IPS-20b (cell line): ENCODE results near the gene PPA1.
"Not testable (repeated sequence)": the region's sequence is repeated elsewhere in the genome, so short reads cannot be mapped to it uniquely, and the experiment has no call there.

ENCODE experiments used
- H3K27ac ChIP-seq: one replicate; pipeline ENCODE4 v1.5.1; 2013; ENCODE audit warnings: low read length
- H3K27me3 ChIP-seq: 2 replicates; pipeline ENCODE4 v1.6.1; 2013; ENCODE audit warnings: mild to moderate bottlenecking, low read length, inconsistent platforms; ENCODE audit not compliant: insufficient read depth
- H3K36me3 ChIP-seq: 2 replicates; pipeline ENCODE4 v1.6.1; 2013; ENCODE audit warnings: low read depth, mild to moderate bottlenecking, inconsistent platforms, low read length, moderate library complexity; ENCODE audit not compliant: insufficient read depth
- H3K4me1 ChIP-seq: 2 replicates; pipeline ENCODE4 v1.6.1; 2013; ENCODE audit warnings: mild to moderate bottlenecking, control low read depth, inconsistent platforms, low read length, moderate library complexity; ENCODE audit not compliant: insufficient read depth
- H3K4me3 ChIP-seq: 2 replicates; pipeline ENCODE4 v1.5.1; 2013; ENCODE audit warnings: mild to moderate bottlenecking, low read length, inconsistent platforms
- H3K9ac ChIP-seq: 2 replicates; pipeline ENCODE4 v1.6.1; 2013; ENCODE audit warnings: low read depth, mild to moderate bottlenecking, inconsistent platforms, low read length, moderate library complexity
- H3K9me3 ChIP-seq: 2 replicates; pipeline ENCODE4 v1.6.1; 2013; ENCODE audit warnings: mild to moderate bottlenecking, low read depth, low read length, inconsistent platforms; ENCODE audit not compliant: insufficient read depth

The PPA1 gene

GRCh38 chr10:70266701-70267100 lies 33.5 kb upstream of the PPA1 start:
- H3K27ac ChIP-seq, result no peak overlapping the region
- H3K36me3 ChIP-seq, result no peaks in the 10 kb centered on the region
- no peak overlapping the region for H3K9ac ChIP-seq
- no peaks in the 10 kb centered on the region for H3K4me1 ChIP-seq
- no peaks in the 10 kb centered on the region for H3K27me3 ChIP-seq
- no peaks in the 10 kb centered on the region for H3K9me3 ChIP-seq
- no peak overlapping the region for H3K4me3 ChIP-seq

GRCh38 chr10:70266056-70266455 lies 32.8 kb upstream of the PPA1 start:
- no peaks in the 10 kb centered on the region for H3K27me3 ChIP-seq
- H3K27ac ChIP-seq, result no peak overlapping the region
- H3K36me3 ChIP-seq, result no peaks in the 10 kb centered on the region
- no peak overlapping the region for H3K4me3 ChIP-seq
- no peak overlapping the region for H3K9ac ChIP-seq
- no peaks in the 10 kb centered on the region for H3K9me3 ChIP-seq
- H3K4me1 ChIP-seq, result no peaks in the 10 kb centered on the region

GRCh38 chr10:70265032-70265689 lies 31.9 kb upstream of the PPA1 start:
- Histone ChIP-seq H3K4me1 (no peaks in the 10 kb centered on the region), H3K27ac (no peak overlapping the region), H3K9ac (no peak overlapping the region), H3K27me3 (no peaks in the 10 kb centered on the region), H3K9me3 (no peaks in the 10 kb centered on the region), H3K36me3 (no peaks in the 10 kb centered on the region), H3K4me3 (no peak overlapping the region)

GRCh38 chr10:70260734-70261133 lies 27.5 kb upstream of the PPA1 start:
- Histone ChIP-seq H3K27ac (no peak overlapping the region), H3K9me3 (no peaks in the 10 kb centered on the region), H3K4me3 (no peak overlapping the region), H3K36me3 (no peaks in the 10 kb centered on the region), H3K4me1 (no peaks in the 10 kb centered on the region), H3K9ac (no peak overlapping the region), H3K27me3 (no peaks in the 10 kb centered on the region)

- no peaks in the 10 kb centered on the region for H3K36me3 ChIP-seq
- no peak overlapping the region for H3K4me3 ChIP-seq
- H3K9ac ChIP-seq, result no peak overlapping the region
- H3K4me1 ChIP-seq, result no peaks in the 10 kb centered on the region
- H3K27ac ChIP-seq, result no peak overlapping the region
- H3K9me3 ChIP-seq, result no peaks in the 10 kb centered on the region
- no peaks in the 10 kb centered on the region for H3K27me3 ChIP-seq
Measured at GRCh38 chr10:70260259-70260658, 27.0 kb upstream of the PPA1 start.

- no peak overlapping the region for H3K9ac ChIP-seq
- H3K27ac ChIP-seq, result no peak overlapping the region
- no peaks in the 10 kb centered on the region for H3K4me1 ChIP-seq
- no peak overlapping the region for H3K4me3 ChIP-seq
- no peaks in the 10 kb centered on the region for H3K36me3 ChIP-seq
- H3K27me3 ChIP-seq, result no peaks in the 10 kb centered on the region; the same call in 1 of the 2 replicates
- H3K9me3 ChIP-seq, result no peaks in the 10 kb centered on the region
Measured at GRCh38 chr10:70258216-70258615, 25.0 kb upstream of the PPA1 start.

- not testable (repeated sequence) for H3K4me3 ChIP-seq, H3K36me3 ChIP-seq, H3K9ac ChIP-seq, H3K4me1 ChIP-seq, H3K9me3 ChIP-seq, H3K27me3 ChIP-seq, H3K27ac ChIP-seq
Measured at GRCh38 chr10:70257816-70258215, 24.6 kb upstream of the PPA1 start.

GRCh38 chr10:70256463-70256862 lies 23.2 kb upstream of the PPA1 start:
- H3K27me3 ChIP-seq, result no peaks in the 10 kb centered on the region; the same call in 1 of the 2 replicates
- no peak overlapping the region for H3K9ac ChIP-seq
- no peaks in the 10 kb centered on the region for H3K9me3 ChIP-seq
- no peak overlapping the region for H3K4me3 ChIP-seq
- no peak overlapping the region for H3K27ac ChIP-seq
- no peaks in the 10 kb centered on the region for H3K4me1 ChIP-seq
- H3K36me3 ChIP-seq, result no peaks in the 10 kb centered on the region

- Histone ChIP-seq H3K36me3 (no peaks in the 10 kb centered on the region), H3K4me1 (no peaks in the 10 kb centered on the region), H3K27me3 (no peaks in the 10 kb centered on the region; the same call in 1 of the 2 replicates), H3K9ac (no peak overlapping the region), H3K9me3 (no peaks in the 10 kb centered on the region), H3K4me3 (no peak overlapping the region), H3K27ac (no peak overlapping the region)
Measured at GRCh38 chr10:70255329-70256299, 22.4 kb upstream of the PPA1 start.

GRCh38 chr10:70254778-70255328 lies 21.6 kb upstream of the PPA1 start:
- Histone ChIP-seq H3K4me1 (no peaks in the 10 kb centered on the region), H3K9me3 (no peaks in the 10 kb centered on the region), H3K4me3 (no peak overlapping the region), H3K27ac (no peak overlapping the region), H3K9ac (no peak overlapping the region), H3K27me3 (no peaks in the 10 kb centered on the region; the same call in 1 of the 2 replicates), H3K36me3 (no peaks in the 10 kb centered on the region)

- Histone ChIP-seq H3K9ac (no peak overlapping the region), H3K4me3 (no peak overlapping the region), H3K27ac (no peak overlapping the region), H3K27me3 (no peaks in the 10 kb centered on the region; the same call in 1 of the 2 replicates), H3K9me3 (no peaks in the 10 kb centered on the region), H3K36me3 (no peaks in the 10 kb centered on the region), H3K4me1 (no peaks in the 10 kb centered on the region)
Measured at GRCh38 chr10:70253878-70254765, 20.9 kb upstream of the PPA1 start.
